ENCODE results near the gene LYSMD1. TPM values are rescaled to one million over a fixed set of nuclear protein-coding genes. Genes with fewer than 3 reads are reported as not detected.

Gene LYSMD1
- total RNA-seq, 1 donor from 2014 or later: 0.85 TPM

GRCh38 chr1:151158751-151159251 lies 6.9 kb downstream of the LYSMD1 start:
- intact Hi-C loops (cut with DNase I): no loop called here

GRCh38 chr1:151158326-151158725 lies 7.4 kb downstream of the LYSMD1 start:
- Histone ChIP-seq H3K4me3 (peak overlapping the region in 1 of 2 donors; percentile 52), H3K27ac (peak overlapping the region in 1 of 2 donors; percentile 20), H3K9me3 (no peaks in the 10 kb centered on the region), H3K36me3 (peaks cover 32 to 44% of the 10 kb centered on the region in 2 donors), H3K4me1 (peaks cover 0 to 10% of the 10 kb centered on the region in 2 donors), H3K27me3 (no peaks in the 10 kb centered on the region)
- TF ChIP-seq, protein P1, sequence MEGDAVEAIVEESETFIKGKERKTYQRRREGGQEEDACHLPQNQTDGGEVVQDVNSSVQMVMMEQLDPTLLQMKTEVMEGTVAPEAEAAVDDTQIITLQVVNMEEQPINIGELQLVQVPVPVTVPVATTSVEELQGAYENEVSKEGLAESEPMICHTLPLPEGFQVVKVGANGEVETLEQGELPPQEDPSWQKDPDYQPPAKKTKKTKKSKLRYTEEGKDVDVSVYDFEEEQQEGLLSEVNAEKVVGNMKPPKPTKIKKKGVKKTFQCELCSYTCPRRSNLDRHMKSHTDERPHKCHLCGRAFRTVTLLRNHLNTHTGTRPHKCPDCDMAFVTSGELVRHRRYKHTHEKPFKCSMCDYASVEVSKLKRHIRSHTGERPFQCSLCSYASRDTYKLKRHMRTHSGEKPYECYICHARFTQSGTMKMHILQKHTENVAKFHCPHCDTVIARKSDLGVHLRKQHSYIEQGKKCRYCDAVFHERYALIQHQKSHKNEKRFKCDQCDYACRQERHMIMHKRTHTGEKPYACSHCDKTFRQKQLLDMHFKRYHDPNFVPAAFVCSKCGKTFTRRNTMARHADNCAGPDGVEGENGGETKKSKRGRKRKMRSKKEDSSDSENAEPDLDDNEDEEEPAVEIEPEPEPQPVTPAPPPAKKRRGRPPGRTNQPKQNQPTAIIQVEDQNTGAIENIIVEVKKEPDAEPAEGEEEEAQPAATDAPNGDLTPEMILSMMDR (IDR thresholded peaks at IDR 0.05): no peak
- DNase-seq (ENCODE audit: low spot score in 2 of 2): no peak
- intact Hi-C loops (cut with DNase I): no loop called here

More at GRCh38 chr1:151158751-151159251, 6.9 kb downstream of the LYSMD1 start:
- H3K36me3 ChIP-seq: peaks cover 32 to 44% of the 10 kb centered on the region in 2 donors
- peaks cover 0 to 14% of the 10 kb centered on the region in 2 donors for H3K4me1 ChIP-seq
- H3K9me3 ChIP-seq: no peaks in the 10 kb centered on the region
- H3K4me3 ChIP-seq: no peak overlapping the region
- TF ChIP-seq, protein P1 (IDR thresholded peaks at IDR 0.05): no peak
- no peak for DNase-seq (ENCODE audit: low spot score in 2 of 2)
- peak overlapping the region; percentile 4 to 20 for H3K27ac ChIP-seq
- no peaks in the 10 kb centered on the region for H3K27me3 ChIP-seq

DNA sequence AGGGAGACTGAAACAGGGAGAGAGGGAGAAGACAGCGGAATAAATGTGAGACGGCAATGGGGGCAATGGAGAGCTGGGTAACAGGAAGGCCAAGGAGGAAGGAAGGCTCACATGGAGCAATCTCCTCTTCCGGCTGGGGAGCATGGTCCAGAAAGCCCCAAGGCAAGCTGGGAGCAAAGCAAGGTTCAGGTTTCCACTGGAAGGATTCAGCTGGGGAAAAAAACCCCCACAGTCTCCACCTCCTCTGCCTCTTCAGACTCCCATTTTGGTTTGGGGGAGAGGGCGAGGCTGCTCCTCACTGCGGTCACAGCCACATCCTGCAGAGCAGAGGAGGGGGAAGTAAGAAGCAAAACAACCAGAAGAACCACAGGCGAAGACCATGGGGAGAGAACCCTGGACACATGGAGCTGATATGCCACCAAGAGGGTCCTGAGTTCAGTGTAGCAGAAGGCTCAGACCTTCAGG lies 8.6 kb downstream of the LYSMD1 start:
- Histone ChIP-seq H3K4me1 (peaks cover 0 to 8% of the 10 kb centered on the region in 2 donors), H3K27me3 (no peaks in the 10 kb centered on the region), H3K36me3 (peaks cover 32 to 44% of the 10 kb centered on the region in 2 donors), H3K9me3 (no peaks in the 10 kb centered on the region), H3K27ac (no peak overlapping the region), H3K4me3 (peak overlapping the region in 1 of 2 donors; percentile 52)
- no peak for DNase-seq (ENCODE audit: low spot score in 2 of 2)
- intact Hi-C loops (cut with DNase I): no loop called here
- TF ChIP-seq, protein P1 (IDR thresholded peaks at IDR 0.05): no peak

DNA sequence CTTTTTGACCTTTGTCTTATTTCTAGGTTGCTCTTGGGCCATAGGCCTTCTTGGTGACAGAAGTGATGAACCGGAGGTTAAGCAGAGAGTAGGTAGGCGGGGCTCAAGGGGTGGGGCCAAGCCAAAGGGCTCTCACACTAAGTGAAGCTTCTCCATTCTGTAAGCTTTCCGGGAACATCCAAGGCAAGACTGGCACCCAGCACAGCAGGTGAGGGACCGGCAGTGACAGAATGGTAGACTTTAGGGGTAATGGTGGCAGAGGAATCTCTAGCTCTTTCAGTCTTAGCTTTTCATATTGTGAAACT lies 9.2 kb downstream of the LYSMD1 start, which contains the start of gene TNFAIP8L2:
TNFAIP8L2 (plus strand) TSS at position 135 of the 305 bp plus-strand sequence. CDS start 2,049 bp downstream, outside the sequence.
- intact Hi-C loops (cut with DNase I): loop anchor here (1.0 kb wide), 2 partner anchors 56 to 132 kb away; no protein-coding TSS in a partner anchor
- Histone ChIP-seq H3K9me3 (no peaks in the 10 kb centered on the region), H3K36me3 (peaks cover 30 to 39% of the 10 kb centered on the region in 2 donors), H3K4me3 (peak within 1 kb of the TSS in 1 of 2 donors; percentile 52), H3K27ac (no peak within 1 kb of the TSS), H3K27me3 (no peaks in the 10 kb centered on the region), H3K4me1 (peaks cover 0 to 8% of the 10 kb centered on the region in 2 donors)
- DNase-seq (ENCODE audit: low spot score in 2 of 2): no peak
- TF ChIP-seq, protein P1 (IDR thresholded peaks at IDR 0.05): no peak

DNA sequence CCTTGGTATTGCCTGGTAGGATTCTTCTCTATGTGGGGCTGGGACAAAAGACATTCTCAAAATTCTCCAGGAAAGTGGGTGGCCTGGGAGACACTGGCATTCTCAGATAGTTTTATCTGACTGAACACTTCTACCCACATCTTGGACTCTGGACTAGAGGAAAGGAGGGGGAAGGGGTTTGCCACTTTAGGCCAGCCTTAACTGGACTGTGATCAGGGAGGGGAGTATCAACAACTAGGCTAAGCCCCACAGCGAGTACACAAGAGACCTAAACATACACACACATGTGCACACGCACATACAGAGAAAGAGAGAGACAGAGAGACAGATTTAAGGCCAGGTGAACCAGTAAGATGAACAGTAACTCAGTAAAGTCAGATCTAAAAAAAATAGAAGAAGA lies 18.0 kb downstream of the LYSMD1 start:
- intact Hi-C loops (cut with DNase I): loop anchor here (2.0 kb wide), 1 partner anchor 17 kb away; the partner anchor contains the start of gene LYSMD1
- peak overlapping the region in 1 of 2 donors; percentile 93 for H3K4me3 ChIP-seq
- peak overlapping the region; percentile 71 to 82 for H3K27ac ChIP-seq
- peaks cover 0 to 16% of the 10 kb centered on the region in 2 donors for H3K4me1 ChIP-seq
- no peaks in the 10 kb centered on the region for H3K9me3 ChIP-seq
- no peaks in the 10 kb centered on the region for H3K36me3 ChIP-seq
- peak in 1 of 2 donors; percentile 40 for DNase-seq (ENCODE audit: low spot score in 2 of 2)
- no peaks in the 10 kb centered on the region for H3K27me3 ChIP-seq
- TF ChIP-seq, protein P1 (IDR thresholded peaks at IDR 0.05): no peak
